ENCODE data around the gene ERP44. TPM values are rescaled to one million over a fixed set of nuclear protein-coding genes. Genes with fewer than 3 reads are reported as not detected.

Gene ERP44
- total RNA-seq, 6 experiments from 2014 or later, result 16.8 to 21.4 (median 18.5) TPM

GRCh38 chr9:100052375-100052774 lies 46.4 kb downstream of the ERP44 start:
- H3K4me3 ChIP-seq, result no peak overlapping the region
- no peak for DNase-seq
- no peak for ATAC-seq
- whole genome bisulfite sequencing (ENCODE audit: insufficient coverage, low coverage, low lambda C conversion rate, missing lambda C conversion rate), result 58% methylated on average over 6 of the region's 6 CpGs
- TF ChIP-seq CTCF (IDR thresholded peaks at IDR 0.05) (no peak), POLR2A (IDR thresholded peaks at IDR 0.05) (no peak)
- H3K9me3 ChIP-seq, result no peaks in the 10 kb centered on the region
- intact Hi-C loops (cut with DNase I), result no loop called here
- no peaks in the 10 kb centered on the region for H3K27me3 ChIP-seq
- H3K27ac ChIP-seq, result no peak overlapping the region
- peaks cover 0 to 7% (median 0%) of the 10 kb centered on the region in 4 donors for H3K36me3 ChIP-seq
- no peaks in the 10 kb centered on the region for H3K4me1 ChIP-seq

DNA sequence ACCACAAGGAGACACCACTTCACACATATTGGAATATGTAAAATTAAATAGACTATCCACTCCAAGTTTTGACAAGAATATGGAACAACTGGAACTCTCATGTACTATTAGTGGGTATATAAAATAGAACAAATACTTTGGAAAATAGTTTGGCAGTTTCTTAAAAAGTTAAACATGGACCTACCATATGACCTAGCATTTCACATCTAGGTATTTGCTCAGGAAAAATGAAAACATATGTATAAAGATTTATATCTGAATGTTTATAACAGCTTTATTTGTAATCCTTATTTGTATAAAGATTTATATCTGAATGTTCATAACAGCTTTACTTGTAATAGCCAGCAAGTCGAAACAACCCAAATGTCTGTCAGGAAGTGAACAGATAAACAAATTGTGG lies 49.2 kb downstream of the ERP44 start:
- intact Hi-C loops (cut with DNase I), result no loop called here
- DNase-seq (no peak), ATAC-seq (no peak)
- no peak overlapping the region for H3K27ac ChIP-seq
- no peaks in the 10 kb centered on the region for H3K9me3 ChIP-seq
- H3K4me1 ChIP-seq, result no peaks in the 10 kb centered on the region
- no peak overlapping the region for H3K4me3 ChIP-seq
- TF ChIP-seq CTCF (IDR thresholded peaks at IDR 0.05) (no peak), POLR2A (IDR thresholded peaks at IDR 0.05) (no peak)
- WGBS (ENCODE audit: insufficient coverage, low coverage, low lambda C conversion rate, missing lambda C conversion rate), result 62% methylated on average over 1 of the region's 1 CpG
- no peaks in the 10 kb centered on the region for H3K27me3 ChIP-seq
- H3K36me3 ChIP-seq, result peaks cover 0 to 7% (median 0%) of the 10 kb centered on the region in 4 donors

- no peak overlapping the region for H3K4me3 ChIP-seq
- H3K27me3 ChIP-seq, result no peaks in the 10 kb centered on the region
- H3K4me1 ChIP-seq, result no peaks in the 10 kb centered on the region
- no peaks in the 10 kb centered on the region for H3K9me3 ChIP-seq
- no peaks in the 10 kb centered on the region for H3K36me3 ChIP-seq
- DNase-seq (no peak), ATAC-seq (no peak)
- no peak overlapping the region for H3K27ac ChIP-seq
- intact Hi-C loops (cut with DNase I), result no loop called here
- WGBS (ENCODE audit: insufficient coverage, low coverage, low lambda C conversion rate, missing lambda C conversion rate), result 90% methylated on average over 1 of the region's 1 CpG
- no peak for TF ChIP-seq CTCF (IDR thresholded peaks at IDR 0.05)
- TF ChIP-seq POLR2A (IDR thresholded peaks at IDR 0.05), result no peak
Observed at GRCh38 chr9:100038472-100038871, 60.3 kb downstream of the ERP44 start.

- TF ChIP-seq CTCF (IDR thresholded peaks at IDR 0.05) (no peak), POLR2A (IDR thresholded peaks at IDR 0.05) (no peak)
- 82% methylated on average over 3 of the region's 3 CpGs for WGBS (ENCODE audit: insufficient coverage, low coverage, low lambda C conversion rate, missing lambda C conversion rate)
Observed at GRCh38 chr9:100033877-100034551, 64.8 kb downstream of the ERP44 start.

More at GRCh38 chr9:100033877-100034551, 64.8 kb downstream of the ERP44 start:
- ATAC-seq (no peak), DNase-seq (no peak)
- H3K4me3 ChIP-seq, result no peak overlapping the region
- H3K36me3 ChIP-seq, result no peaks in the 10 kb centered on the region
- intact Hi-C loops (cut with DNase I), result no loop called here
- H3K27ac ChIP-seq, result no peak overlapping the region
- no peaks in the 10 kb centered on the region for H3K27me3 ChIP-seq
- no peaks in the 10 kb centered on the region for H3K9me3 ChIP-seq
- no peaks in the 10 kb centered on the region for H3K4me1 ChIP-seq

Data from right lobe of liver (tissue), 6 donors.